ENCODE measurements around the gene EXOSC2.

DNA sequence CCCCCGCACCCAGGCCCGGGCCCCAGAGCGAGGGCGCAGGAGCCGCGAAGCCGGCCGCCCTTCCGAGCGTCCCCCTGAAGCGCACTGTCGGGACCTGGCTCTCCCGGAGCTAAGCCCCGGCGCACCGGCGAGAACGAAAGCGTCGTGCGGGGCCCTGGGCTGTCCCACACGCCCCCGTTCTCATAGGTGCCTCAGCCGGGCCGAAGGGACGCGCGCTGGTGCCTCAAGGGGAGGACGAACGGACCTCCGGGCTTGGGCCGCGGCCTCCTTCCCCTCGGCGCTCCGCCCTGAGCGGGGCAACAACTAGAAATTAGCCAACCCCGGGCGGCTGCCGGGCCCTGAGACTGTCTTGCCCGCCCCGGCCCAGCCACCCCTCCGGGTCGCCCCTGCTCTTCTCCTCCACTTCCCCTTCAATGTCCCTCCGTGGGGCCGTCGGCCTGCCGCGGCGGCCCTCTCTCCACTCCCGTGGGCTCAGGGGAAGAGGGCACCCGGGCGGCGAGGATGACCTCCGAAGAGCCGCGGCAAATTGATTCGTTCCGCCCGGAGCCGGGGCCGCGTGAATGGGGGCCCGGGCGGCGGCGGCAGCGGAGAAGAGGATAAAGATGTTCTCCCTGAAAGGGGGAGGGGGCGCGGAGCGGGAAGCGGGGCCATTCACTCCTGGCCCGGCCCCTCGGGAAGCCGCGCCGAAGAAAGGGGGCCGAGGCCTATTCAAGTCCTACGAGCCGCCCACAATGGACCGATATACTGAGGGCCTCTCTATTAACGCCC is 32.7 kb upstream of the EXOSC2 start:
- TF ChIP-seq, protein P1, sequence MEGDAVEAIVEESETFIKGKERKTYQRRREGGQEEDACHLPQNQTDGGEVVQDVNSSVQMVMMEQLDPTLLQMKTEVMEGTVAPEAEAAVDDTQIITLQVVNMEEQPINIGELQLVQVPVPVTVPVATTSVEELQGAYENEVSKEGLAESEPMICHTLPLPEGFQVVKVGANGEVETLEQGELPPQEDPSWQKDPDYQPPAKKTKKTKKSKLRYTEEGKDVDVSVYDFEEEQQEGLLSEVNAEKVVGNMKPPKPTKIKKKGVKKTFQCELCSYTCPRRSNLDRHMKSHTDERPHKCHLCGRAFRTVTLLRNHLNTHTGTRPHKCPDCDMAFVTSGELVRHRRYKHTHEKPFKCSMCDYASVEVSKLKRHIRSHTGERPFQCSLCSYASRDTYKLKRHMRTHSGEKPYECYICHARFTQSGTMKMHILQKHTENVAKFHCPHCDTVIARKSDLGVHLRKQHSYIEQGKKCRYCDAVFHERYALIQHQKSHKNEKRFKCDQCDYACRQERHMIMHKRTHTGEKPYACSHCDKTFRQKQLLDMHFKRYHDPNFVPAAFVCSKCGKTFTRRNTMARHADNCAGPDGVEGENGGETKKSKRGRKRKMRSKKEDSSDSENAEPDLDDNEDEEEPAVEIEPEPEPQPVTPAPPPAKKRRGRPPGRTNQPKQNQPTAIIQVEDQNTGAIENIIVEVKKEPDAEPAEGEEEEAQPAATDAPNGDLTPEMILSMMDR (IDR thresholded peaks at IDR 0.05), result no peak
- TF ChIP-seq POLR2A (IDR thresholded peaks at IDR 0.05), result no peak

Measured in uterus (tissue), 2 donors.